Neural progenitor cell (in vitro differentiated cells): ENCODE results near the gene STPG3. TPM values are rescaled to one million over a fixed set of nuclear protein-coding genes. Genes with fewer than 3 reads are reported as not detected.

Experiments used
- DNase-seq: peaks from one replicate; pipeline ENCODE4 v3.0.0-alpha.2; 2016; ENCODE audit warnings: low spot score
- H2AFZ ChIP-seq: fragments of 200-600 bp; sonication (generic); replicated peaks from 2 replicates; pipeline ENCODE4 v1.6.1; 2016; ENCODE audit warnings: antibody characterized with exemption
- H3F3A ChIP-seq: fragments of 200-600 bp; sonication (generic); 2 replicates; pipeline ENCODE4 v1.6.1; 2016; ENCODE audit warnings: antibody characterized with exemption, low read depth
- H3K27ac ChIP-seq: fragments of 200-600 bp; sonication (generic); 2 replicates; pipeline ENCODE4 v1.5.1; 2016; ENCODE audit warnings: mild to moderate bottlenecking
- H3K27me3 ChIP-seq: fragments of 200-600 bp; sonication (generic); 2 replicates; pipeline ENCODE4 v1.6.1; 2016; ENCODE audit warnings: mild to moderate bottlenecking, moderate library complexity
- H3K36me3 ChIP-seq: fragments of 200-600 bp; sonication (generic); 2 replicates; pipeline ENCODE4 v1.5.1; 2016
- H3K4me1 ChIP-seq: fragments of 200-600 bp; sonication (generic); 2 replicates; pipeline ENCODE4 v1.6.1; 2016; ENCODE audit warnings: mixed run types
- H3K4me2 ChIP-seq: fragments of 200-600 bp; sonication (generic); 2 replicates; pipeline ENCODE4 v1.6.1; 2016
- H3K4me3 ChIP-seq: fragments of 200-600 bp; sonication (generic); 2 replicates; pipeline ENCODE4 v1.5.1; 2016
- H3K79me2 ChIP-seq: fragments of 200-600 bp; sonication (generic); 2 replicates; pipeline ENCODE4 v1.6.1; 2016; ENCODE audit warnings: low read depth
- H3K9ac ChIP-seq: fragments of 200-600 bp; sonication (generic); 2 replicates; pipeline ENCODE4 v1.6.1; 2016
- H3K9me3 ChIP-seq: fragments of 200-600 bp; sonication (generic); 2 replicates; pipeline ENCODE4 v1.5.1; 2016; ENCODE audit warnings: low read depth
- H4K20me1 ChIP-seq: fragments of 200-600 bp; sonication (generic); 2 replicates; pipeline ENCODE4 v1.6.1; 2016; ENCODE audit warnings: low read depth
- H3K27ac Mint-ChIP-seq: 3 replicates; pipeline ENCODE4 v1.8.0; 2021; ENCODE audit warnings: mixed read lengths
- H3K27me3 Mint-ChIP-seq: 2 replicates; pipeline ENCODE4 v1.8.0; 2022; ENCODE audit warnings: low read depth, mild to moderate bottlenecking, inconsistent platforms, moderate library complexity, mixed read lengths; ENCODE audit not compliant: insufficient read depth
- H3K36me3 Mint-ChIP-seq: 3 replicates; pipeline ENCODE4 v1.8.0; 2021; ENCODE audit warnings: mixed read lengths
- H3K4me1 Mint-ChIP-seq: 3 replicates; pipeline ENCODE4 v1.8.0; 2021; ENCODE audit warnings: mixed read lengths
- H3K4me3 Mint-ChIP-seq: 3 replicates; pipeline ENCODE4 v1.8.0; 2021; ENCODE audit warnings: mild to moderate bottlenecking, moderate library complexity, mixed read lengths
- H3K9me3 Mint-ChIP-seq: 3 replicates; pipeline ENCODE4 v1.8.0; 2020; ENCODE audit warnings: mixed read lengths
- EZH2 ChIP-seq: fragments of 200-600 bp; sonication (generic); IDR thresholded peaks from 2 replicates; pipeline ENCODE4 v1.6.1; 2017; ENCODE audit warnings: antibody characterized with exemption, mild to moderate bottlenecking, moderate library complexity
- EZH2phosphoT487 ChIP-seq: fragments of 200-600 bp; sonication (generic); IDR thresholded peaks from 2 replicates; pipeline ENCODE4 v1.6.1; 2017; ENCODE audit warnings: antibody characterized with exemption
- total RNA-seq: library from RNA; depleted of rRNA; stranded (reverse); fragments of >200 nt; gene quantifications from 2 replicates; pipeline ENCODE4 v1.2.3, GENCODE V29; 2015; ENCODE audit warnings: low replicate concordance
- TF ChIP-seq, protein P1 (sequence below): fragments of 200-600 bp; sonication (generic); IDR thresholded peaks from 2 replicates; pipeline ENCODE4 v1.5.1; 2017; ENCODE audit warnings: antibody characterized with exemption, mild to moderate bottlenecking

Gene STPG3
- total RNA-seq, 1 donor from 2014 or later = not detected

DNA sequence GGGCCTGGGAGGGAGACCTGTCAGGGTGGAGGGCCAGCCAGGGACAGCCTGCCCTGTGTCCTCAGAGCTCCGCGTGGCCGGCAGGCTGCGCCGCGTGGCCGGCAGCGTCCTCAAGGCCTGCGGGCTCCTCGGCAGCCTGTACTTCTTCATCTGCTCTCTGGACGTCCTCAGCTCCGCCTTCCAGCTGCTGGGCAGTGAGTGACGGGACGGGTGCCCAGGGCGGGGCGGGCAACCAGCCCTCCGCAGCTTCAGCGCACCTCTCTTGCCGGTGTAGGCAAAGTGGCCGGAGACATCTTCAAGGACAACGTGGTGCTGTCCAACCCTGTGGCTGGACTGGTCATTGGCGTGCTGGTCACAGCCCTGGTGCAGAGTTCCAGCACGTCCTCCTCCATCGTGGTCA lies 18.6 kb upstream of the STPG3 start:
- Histone ChIP-seq H3K4me2 (no peak overlapping the region), H3K27me3 (no peaks in the 10 kb centered on the region), H3F3A (no peaks in the 10 kb centered on the region), H3K4me1 (peaks cover 8% of the 10 kb centered on the region), H2AFZ (no peak overlapping the region), H3K27ac (no peak overlapping the region), H3K9ac (no peak overlapping the region), H3K4me3 (no peak overlapping the region), H4K20me1 (peaks cover 15% of the 10 kb centered on the region), H3K9me3 (no peaks in the 10 kb centered on the region), H3K79me2 (no peaks in the 10 kb centered on the region), H3K36me3 (no peaks in the 10 kb centered on the region)
- Mint-ChIP-seq H3K27ac (no peak overlapping the region), H3K36me3 (no peaks in the 10 kb centered on the region), H3K27me3 (peaks cover 4% of the 10 kb centered on the region), H3K9me3 (no peaks in the 10 kb centered on the region), H3K4me1 (peaks cover 2% of the 10 kb centered on the region), H3K4me3 (no peak overlapping the region)
- no peak for TF ChIP-seq EZH2phosphoT487
- TF ChIP-seq EZH2 = no peak
- TF ChIP-seq, protein P1, sequence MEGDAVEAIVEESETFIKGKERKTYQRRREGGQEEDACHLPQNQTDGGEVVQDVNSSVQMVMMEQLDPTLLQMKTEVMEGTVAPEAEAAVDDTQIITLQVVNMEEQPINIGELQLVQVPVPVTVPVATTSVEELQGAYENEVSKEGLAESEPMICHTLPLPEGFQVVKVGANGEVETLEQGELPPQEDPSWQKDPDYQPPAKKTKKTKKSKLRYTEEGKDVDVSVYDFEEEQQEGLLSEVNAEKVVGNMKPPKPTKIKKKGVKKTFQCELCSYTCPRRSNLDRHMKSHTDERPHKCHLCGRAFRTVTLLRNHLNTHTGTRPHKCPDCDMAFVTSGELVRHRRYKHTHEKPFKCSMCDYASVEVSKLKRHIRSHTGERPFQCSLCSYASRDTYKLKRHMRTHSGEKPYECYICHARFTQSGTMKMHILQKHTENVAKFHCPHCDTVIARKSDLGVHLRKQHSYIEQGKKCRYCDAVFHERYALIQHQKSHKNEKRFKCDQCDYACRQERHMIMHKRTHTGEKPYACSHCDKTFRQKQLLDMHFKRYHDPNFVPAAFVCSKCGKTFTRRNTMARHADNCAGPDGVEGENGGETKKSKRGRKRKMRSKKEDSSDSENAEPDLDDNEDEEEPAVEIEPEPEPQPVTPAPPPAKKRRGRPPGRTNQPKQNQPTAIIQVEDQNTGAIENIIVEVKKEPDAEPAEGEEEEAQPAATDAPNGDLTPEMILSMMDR = no peak
- no peak for DNase-seq

- no peak for DNase-seq
- Mint-ChIP-seq H3K27me3 (peaks cover 2% of the 10 kb centered on the region), H3K4me3 (no peak overlapping the region), H3K27ac (no peak overlapping the region), H3K4me1 (no peaks in the 10 kb centered on the region), H3K9me3 (no peaks in the 10 kb centered on the region), H3K36me3 (no peaks in the 10 kb centered on the region)
- H3K4me1 ChIP-seq = peaks cover 8% of the 10 kb centered on the region
- no peaks in the 10 kb centered on the region for H3K9me3 ChIP-seq
- TF ChIP-seq EZH2phosphoT487 (no peak), EZH2 (no peak)
- TF ChIP-seq, protein P1 = no peak
- H2AFZ ChIP-seq = no peak overlapping the region
- no peak overlapping the region for H3K4me3 ChIP-seq
- H3K4me2 ChIP-seq = no peak overlapping the region
- H3K79me2 ChIP-seq = no peaks in the 10 kb centered on the region
- H3K27ac ChIP-seq = no peak overlapping the region
- H3K9ac ChIP-seq = no peak overlapping the region
- H3F3A ChIP-seq = peaks cover 4% of the 10 kb centered on the region
- no peaks in the 10 kb centered on the region for H3K27me3 ChIP-seq
- no peaks in the 10 kb centered on the region for H3K36me3 ChIP-seq
- H4K20me1 ChIP-seq = peaks cover 15% of the 10 kb centered on the region
Observed at GRCh38 chr9:137233143-137233980, 17.7 kb upstream of the STPG3 start.

DNA sequence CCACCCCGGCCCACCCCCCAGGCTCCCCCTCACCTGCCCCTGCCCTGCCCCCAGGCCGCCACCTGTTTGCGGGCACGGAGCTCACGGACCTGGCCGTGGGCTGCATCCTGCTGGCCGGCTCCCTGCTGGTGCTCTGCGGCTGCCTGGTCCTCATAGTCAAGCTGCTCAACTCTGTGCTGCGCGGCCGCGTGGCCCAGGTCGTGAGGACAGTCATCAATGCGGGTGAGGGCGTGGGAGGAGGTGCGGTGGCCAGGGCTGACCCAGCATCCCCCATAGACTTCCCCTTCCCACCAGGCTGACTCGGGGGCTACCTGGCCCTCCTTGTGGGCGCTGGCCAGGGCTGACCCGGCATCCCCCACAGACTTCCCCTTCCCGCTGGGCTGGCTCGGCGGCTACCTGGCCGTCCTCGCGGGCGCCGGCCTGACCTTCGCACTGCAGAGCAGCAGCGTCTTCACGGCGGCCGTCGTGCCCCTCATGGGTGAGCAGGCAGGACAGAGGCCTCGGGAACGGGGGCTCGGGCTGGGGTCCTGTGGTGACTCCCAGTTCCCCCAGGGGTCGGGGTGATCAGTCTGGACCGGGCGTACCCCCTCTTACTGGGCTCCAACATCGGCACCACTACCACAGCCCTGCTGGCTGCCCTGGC lies 16.9 kb upstream of the STPG3 start:
- no peaks in the 10 kb centered on the region for H3K9me3 Mint-ChIP-seq
- no peaks in the 10 kb centered on the region for H3K36me3 Mint-ChIP-seq
- no peak for DNase-seq
- Histone ChIP-seq H3K9ac (no peak overlapping the region), H2AFZ (no peak overlapping the region), H4K20me1 (peaks cover 23% of the 10 kb centered on the region), H3K27me3 (no peaks in the 10 kb centered on the region), H3K27ac (no peak overlapping the region), H3K4me3 (no peak overlapping the region), H3K36me3 (no peaks in the 10 kb centered on the region), H3K4me2 (no peak overlapping the region), H3K79me2 (peaks cover 6% of the 10 kb centered on the region), H3K9me3 (no peaks in the 10 kb centered on the region), H3F3A (peaks cover 8% of the 10 kb centered on the region), H3K4me1 (peaks cover 8% of the 10 kb centered on the region)
- peaks cover 6% of the 10 kb centered on the region for H3K4me1 Mint-ChIP-seq
- no peak for TF ChIP-seq EZH2
- TF ChIP-seq, protein P1 = no peak
- no peak for TF ChIP-seq EZH2phosphoT487
- no peak overlapping the region for H3K27ac Mint-ChIP-seq
- peaks cover 2% of the 10 kb centered on the region for H3K27me3 Mint-ChIP-seq
- no peak overlapping the region for H3K4me3 Mint-ChIP-seq
